ENCODE results near the gene WWOX. TPM values are rescaled to one million over a fixed set of nuclear protein-coding genes. Genes with fewer than 3 reads are reported as not detected.

WWOX gene
- total and polyA plus RNA-seq, 2 of the 8 experiments (the other 6 are each of a cell fraction or from before 2014, with no cell fraction given), result 5.4 to 16.7 TPM

- no peak overlapping the region for H2BK5ac ChIP-seq (ENCODE audit: low read depth, low read length)
- H3K4me3 ChIP-seq (ENCODE audit: extremely low read depth in 1 of 4, insufficient read depth in 2 of 4, low read depth in 3 of 4, low read length in 4 of 4), result no peak overlapping the region
- no peak overlapping the region for H2AK5ac ChIP-seq (ENCODE audit: low read depth, low read length)
- no peak overlapping the region; the same call in 1 of the 2 replicates for H4K8ac ChIP-seq (ENCODE audit: extremely low read depth, insufficient read depth, low read length)
- no peak overlapping the region for H2BK15ac ChIP-seq (ENCODE audit: low read length)
- no peaks in the 10 kb centered on the region for H3K23me2 ChIP-seq (ENCODE audit: low read depth, low read length)
- no peaks in the 10 kb centered on the region for H3K79me1 ChIP-seq (ENCODE audit: low read depth, low read length)
- no peaks in the 10 kb centered on the region for H3K79me2 ChIP-seq (ENCODE audit: control insufficient read depth in 1 of 2, insufficient read depth in 2 of 2, low read length in 2 of 2)
- H2BK12ac ChIP-seq (ENCODE audit: low read depth, low read length), result no peak overlapping the region
- H3K23ac ChIP-seq (ENCODE audit: insufficient read length), result no peak overlapping the region
- WGBS, 2 experiments (ENCODE audit: extremely low coverage in 1 of 2, insufficient coverage in 1 of 2, insufficient read length in 1 of 2, insufficient replicate concordance in 2 of 2, low coverage in 1 of 2, low lambda C conversion rate in 2 of 2, missing lambda C conversion rate in 1 of 2), result 91 to 100% methylated on average over 1 to 13 of the region's 13 CpGs
- H4K20me1 ChIP-seq (replicated peaks in 1 of 2; ENCODE audit: control insufficient read depth in 1 of 2, insufficient read depth in 2 of 2, low read length in 2 of 2), result no peaks in the 10 kb centered on the region
- no peak overlapping the region for H4K91ac ChIP-seq (replicated peaks; ENCODE audit: insufficient read length, low read length)
- H3K9ac ChIP-seq (replicated peaks in 1 of 4; ENCODE audit: extremely low read depth in 1 of 4, low read depth in 3 of 4, low read length in 3 of 4), result no peak overlapping the region
- H3K56ac ChIP-seq (replicated peaks; ENCODE audit: insufficient read length, low read depth, low read length), result no peak overlapping the region
- no peak overlapping the region for H3K18ac ChIP-seq (ENCODE audit: extremely low read depth, low read length)
- FAIRE-seq (no peak), DNase-seq (ENCODE audit: low read depth in 1 of 2, low spot score in 2 of 2) (peak in 1 of 2 experiments; percentile 22)
- no peak for TF ChIP-seq ZNF274 (IDR thresholded peaks at IDR 0.05; ENCODE audit: borderline replicate concordance, extremely low read depth, low read length)
- TF ChIP-seq NANOG (IDR thresholded peaks at IDR 0.05; ENCODE audit: insufficient read depth, low read depth, low read length, poor library complexity, severe bottlenecking), result no peak
- no peak overlapping the region for H2AFZ ChIP-seq (ENCODE audit: low read length)
- no peak overlapping the region for H4K5ac ChIP-seq (ENCODE audit: insufficient read length, low read depth, low read length)
- no peak overlapping the region for H3K4ac ChIP-seq (replicated peaks; ENCODE audit: insufficient read length, low read depth, low read length)
- no peaks in the 10 kb centered on the region for H3K9me3 ChIP-seq (ENCODE audit: insufficient read depth in 2 of 2, low read depth in 1 of 2, low read length in 1 of 2)
- no peaks in the 10 kb centered on the region for H3K36me3 ChIP-seq (ENCODE audit: control insufficient read depth in 2 of 4, insufficient read depth in 4 of 4, low read length in 3 of 4)
- no peak overlapping the region for H3K14ac ChIP-seq (ENCODE audit: insufficient read length)
- ChIA-PET POLR2A (ENCODE audit: partially characterized antibody) (no interaction called here), CTCF (ENCODE audit: partially characterized antibody) (interaction anchor here (0.6 kb wide), 1 partner anchor 9 kb away, joined by 5 read pairs; no protein-coding TSS in a partner anchor)
- no peak overlapping the region for H3K4me2 ChIP-seq (ENCODE audit: insufficient read depth in 1 of 2, low read depth in 2 of 2, low read length in 2 of 2)
- no peak overlapping the region for H2BK20ac ChIP-seq (ENCODE audit: low read length)
- H3K27me3 ChIP-seq (replicated peaks in 1 of 4; ENCODE audit: control insufficient read depth in 3 of 4, extremely low read depth in 1 of 4, insufficient read depth in 3 of 4, low read length in 3 of 4), result no peaks in the 10 kb centered on the region
- H3K27ac ChIP-seq (ENCODE audit: low read depth, low read length), result no peak overlapping the region
- H3K4me1 ChIP-seq (replicated peaks in 1 of 4; ENCODE audit: control insufficient read depth in 3 of 4, insufficient read depth in 4 of 4, low read length in 3 of 4), result no peaks in the 10 kb centered on the region
- H2BK120ac ChIP-seq (replicated peaks; ENCODE audit: low read depth, low read length), result no peak overlapping the region
Measured at GRCh38 chr16:78184238-78185183, 85.1 kb downstream of the WWOX start.

Data from H1 (cell line).